ENCODE results near the gene ZBTB7B. TPM values are rescaled to one million over a fixed set of nuclear protein-coding genes. Genes with fewer than 3 reads are reported as not detected.

Gene ZBTB7B
- polyA plus RNA-seq, 2 of the 4 experiments (the other 2 are of a cell fraction): 20.5 to 30.7 TPM

DNA sequence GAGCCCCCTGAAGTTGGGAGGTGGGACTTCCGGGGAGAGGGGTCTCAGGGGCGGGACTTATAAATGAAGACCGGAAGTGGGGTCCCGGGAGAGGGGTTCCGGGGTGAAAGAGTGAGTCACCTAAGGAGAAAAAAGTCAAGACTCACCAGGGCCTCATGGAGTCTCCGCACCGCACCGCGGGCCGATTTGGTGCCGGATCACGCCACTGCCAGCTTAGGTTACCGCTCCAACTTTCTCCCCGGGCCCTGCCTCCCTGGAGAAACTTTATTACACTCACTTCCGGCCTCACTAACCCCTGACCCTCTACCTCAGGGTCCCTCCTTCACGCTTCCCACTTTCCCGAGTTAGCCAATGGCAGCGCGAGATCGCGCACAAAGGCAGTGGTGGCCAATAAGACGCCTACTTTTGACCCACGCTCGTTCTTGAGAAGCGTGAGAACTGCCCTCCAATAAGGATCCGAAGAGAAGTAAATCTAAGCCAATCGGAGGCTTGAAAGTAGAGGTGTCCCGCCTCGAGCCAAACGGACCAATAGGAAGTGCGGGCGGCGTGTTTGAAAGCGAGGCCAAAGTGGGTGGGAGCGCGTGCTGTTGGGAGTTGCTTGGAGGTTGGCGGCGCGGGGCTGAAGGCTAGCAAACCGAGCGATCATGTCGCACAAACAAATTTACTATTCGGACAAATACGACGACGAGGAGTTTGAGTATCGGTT is 28.3 kb upstream of the ZBTB7B start, which contains the start of gene CKS1B (continued):
- TF ChIP-seq, protein P1, sequence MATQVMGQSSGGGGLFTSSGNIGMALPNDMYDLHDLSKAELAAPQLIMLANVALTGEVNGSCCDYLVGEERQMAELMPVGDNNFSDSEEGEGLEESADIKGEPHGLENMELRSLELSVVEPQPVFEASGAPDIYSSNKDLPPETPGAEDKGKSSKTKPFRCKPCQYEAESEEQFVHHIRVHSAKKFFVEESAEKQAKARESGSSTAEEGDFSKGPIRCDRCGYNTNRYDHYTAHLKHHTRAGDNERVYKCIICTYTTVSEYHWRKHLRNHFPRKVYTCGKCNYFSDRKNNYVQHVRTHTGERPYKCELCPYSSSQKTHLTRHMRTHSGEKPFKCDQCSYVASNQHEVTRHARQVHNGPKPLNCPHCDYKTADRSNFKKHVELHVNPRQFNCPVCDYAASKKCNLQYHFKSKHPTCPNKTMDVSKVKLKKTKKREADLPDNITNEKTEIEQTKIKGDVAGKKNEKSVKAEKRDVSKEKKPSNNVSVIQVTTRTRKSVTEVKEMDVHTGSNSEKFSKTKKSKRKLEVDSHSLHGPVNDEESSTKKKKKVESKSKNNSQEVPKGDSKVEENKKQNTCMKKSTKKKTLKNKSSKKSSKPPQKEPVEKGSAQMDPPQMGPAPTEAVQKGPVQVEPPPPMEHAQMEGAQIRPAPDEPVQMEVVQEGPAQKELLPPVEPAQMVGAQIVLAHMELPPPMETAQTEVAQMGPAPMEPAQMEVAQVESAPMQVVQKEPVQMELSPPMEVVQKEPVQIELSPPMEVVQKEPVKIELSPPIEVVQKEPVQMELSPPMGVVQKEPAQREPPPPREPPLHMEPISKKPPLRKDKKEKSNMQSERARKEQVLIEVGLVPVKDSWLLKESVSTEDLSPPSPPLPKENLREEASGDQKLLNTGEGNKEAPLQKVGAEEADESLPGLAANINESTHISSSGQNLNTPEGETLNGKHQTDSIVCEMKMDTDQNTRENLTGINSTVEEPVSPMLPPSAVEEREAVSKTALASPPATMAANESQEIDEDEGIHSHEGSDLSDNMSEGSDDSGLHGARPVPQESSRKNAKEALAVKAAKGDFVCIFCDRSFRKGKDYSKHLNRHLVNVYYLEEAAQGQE (IDR thresholded peaks at IDR 0.05): no peak; the same call in 1 of the 2 replicates
- no peak for TF ChIP-seq BHLHE40 (IDR thresholded peaks at IDR 0.05; ENCODE audit: low read depth, low read length)
- no peak for TF ChIP-seq POLR2AphosphoS2 (conservative IDR thresholded peaks at IDR 0.05; ENCODE audit: low read length)
- TF ChIP-seq JUNB (IDR thresholded peaks at IDR 0.05): 0 out of 2 replicates have a peak, but pooled peaks have one; percentile 11
- no peak for TF ChIP-seq RCOR1 (IDR thresholded peaks at IDR 0.05; ENCODE audit: low read depth, low read length)
- no peak for TF ChIP-seq MAZ (IDR thresholded peaks at IDR 0.05; ENCODE audit: borderline replicate concordance, low read depth, low read length)
- TF ChIP-seq EHMT2 (IDR thresholded peaks at IDR 0.05; ENCODE audit: low read depth): no peak
- TF ChIP-seq EHF (CRISPR knock-in tag; IDR thresholded peaks at IDR 0.05): no peak
- TF ChIP-seq KDM5A (IDR thresholded peaks at IDR 0.05): peak; percentile 69
- peak; percentile 91 for TF ChIP-seq TFCP2L1 (CRISPR knock-in tag; IDR thresholded peaks at IDR 0.05)
- no peak for TF ChIP-seq ESRRA (IDR thresholded peaks at IDR 0.05; ENCODE audit: borderline replicate concordance, low read length)
- TF ChIP-seq HOXB5 (CRISPR knock-in tag; IDR thresholded peaks at IDR 0.05): peak; percentile 71; the same call in 1 of the 2 replicates
- TF ChIP-seq HOXA7 (CRISPR knock-in tag; IDR thresholded peaks at IDR 0.05): peak; percentile 89
- TF ChIP-seq HEYL (CRISPR knock-in tag; IDR thresholded peaks at IDR 0.05): no peak
- TF ChIP-seq HOXB13 (CRISPR knock-in tag; IDR thresholded peaks at IDR 0.05; ENCODE audit: low read depth): no peak
- TF ChIP-seq HES2 (IDR thresholded peaks at IDR 0.05): no peak
- TF ChIP-seq JUN (IDR thresholded peaks at IDR 0.05): peak in 1 of 2 experiments; percentile 47; a peak in 1 of 5 replicates
- no peak for TF ChIP-seq CEBPB (IDR thresholded peaks at IDR 0.05)
- TF ChIP-seq MAFK (IDR thresholded peaks at IDR 0.05; ENCODE audit: partially characterized antibody): no peak

- peak; percentile 13 for FAIRE-seq
These were observed 27.7 kb upstream of the ZBTB7B start for GRCh38 chr1:154974808-154975408.

More at GRCh38 chr1:154974808-154975408, 27.7 kb upstream of the ZBTB7B start:
- ChIA-PET CTCF (interaction anchor here (1.0 kb wide), 1 partner anchor 110 kb away, joined by 3 read pairs; no protein-coding TSS in a partner anchor), POLR2A (interaction anchor here (1.1 to 6.3 kb wide), 9 partner anchors 9 to 160 kb away, joined by 3 to 91 read pairs (median 23); partner anchors contain the start of genes FLAD1, LENEP, PBXIP1 and PYGO2)
- Histone ChIP-seq H3K9me3 (no peaks in the 10 kb centered on the region), H3K27ac (peak overlapping the region; percentile 79 to 98), H3K4me1 (peaks cover 37% of the 10 kb centered on the region), H3K4me3 (peak overlapping the region; percentile 52), H3K4me2 (peak overlapping the region; percentile 72)
- DNase-seq (ENCODE audit: low read depth in 1 of 2, low spot score in 1 of 2): peak; percentile 94 to 98
- ATAC-seq: peak; percentile 11 to 39; a peak in 5 of 6 replicates
- TF ChIP-seq HOXB13 (CRISPR knock-in tag; IDR thresholded peaks at IDR 0.05; ENCODE audit: low read depth) (peak; percentile 25; the same call in 1 of the 2 replicates), RNF2 (IDR thresholded peaks at IDR 0.05; ENCODE audit: borderline replicate concordance, low read depth) (no peak), FOSB (CRISPR knock-in tag; IDR thresholded peaks at IDR 0.05) (peak; percentile 45; the same call in 1 of the 2 replicates), POLR2A (IDR thresholded peaks at IDR 0.05; ENCODE audit: low read length) (peak; percentile 26), HOXB5 (CRISPR knock-in tag; IDR thresholded peaks at IDR 0.05) (no peak), MAX (IDR thresholded peaks at IDR 0.05) (peak; percentile 83), JUN (IDR thresholded peaks at IDR 0.05) (peak; percentile 33 to 35; a peak in 1 of 5 replicates), PHF8 (IDR thresholded peaks at IDR 0.05; ENCODE audit: borderline replicate concordance, low read depth) (0 out of 2 replicates have a peak, but pooled peaks have one; percentile 21), GATA3 (IDR thresholded peaks at IDR 0.05; ENCODE audit: borderline replicate concordance) (0 out of 2 replicates have a peak, but pooled peaks have one; percentile 8), BCL3 (IDR thresholded peaks at IDR 0.05) (0 out of 3 replicates have a peak, but pooled peaks have one; percentile 56)
- TF ChIP-seq, protein P2, sequence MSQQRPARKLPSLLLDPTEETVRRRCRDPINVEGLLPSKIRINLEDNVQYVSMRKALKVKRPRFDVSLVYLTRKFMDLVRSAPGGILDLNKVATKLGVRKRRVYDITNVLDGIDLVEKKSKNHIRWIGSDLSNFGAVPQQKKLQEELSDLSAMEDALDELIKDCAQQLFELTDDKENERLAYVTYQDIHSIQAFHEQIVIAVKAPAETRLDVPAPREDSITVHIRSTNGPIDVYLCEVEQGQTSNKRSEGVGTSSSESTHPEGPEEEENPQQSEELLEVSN (IDR thresholded peaks at IDR 0.05; ENCODE audit: borderline replicate concordance, low read depth): no peak; the same call in 1 of the 2 replicates
- 2% methylated on average over 30 of the region's 30 CpGs for WGBS (ENCODE audit: missing lambda C conversion rate)

Data from A549 (cell line).